GM18951 (cell line): ENCODE data around the gene SLC35D1.
"Not testable (repeated sequence)": the region's sequence is repeated elsewhere in the genome, so short reads cannot be mapped to it uniquely, and the experiment has no call there.

Source experiments
- POLR2A ChIP-seq: IDR thresholded peaks from 4 replicates; pipeline ENCODE4 v1.6.1; 2011; ENCODE audit warnings: mild to moderate bottlenecking; ENCODE audit not compliant: insufficient read length, insufficient read depth; ENCODE audit errors: extremely low read depth
- in situ Hi-C: fragments of 300-500 bp; cut with MboI; formaldehyde crosslinking; loops from one replicate; pipeline ENCODE4 v1.12.0; 2022; ENCODE audit warnings: low sequenced_read_pairs, mixed read lengths, inconsistent platforms; ENCODE audit not compliant: unreplicated experiment

The SLC35D1 gene

GRCh38 chr1:66998972-66999371 is 55.0 kb downstream of the SLC35D1 start:
- in situ Hi-C loops = loop anchor here (25.0 kb wide), 2 partner anchors 237 to 488 kb away; partner anchors contain the start of gene DYNLT5
- no peak for TF ChIP-seq POLR2A

GRCh38 chr1:66996018-66996682 is 57.8 kb downstream of the SLC35D1 start:
- no peak for TF ChIP-seq POLR2A
- in situ Hi-C loops = loop anchor here (25.0 kb wide), 2 partner anchors 234 to 491 kb away; partner anchors contain the start of gene DYNLT5

- in situ Hi-C loops = loop anchor here (25.0 kb wide), 2 partner anchors 231 to 494 kb away; partner anchors contain the start of gene DYNLT5
- TF ChIP-seq POLR2A = no peak
Observed at GRCh38 chr1:66993076-66993475, 60.9 kb downstream of the SLC35D1 start.

- no peak for TF ChIP-seq POLR2A
- in situ Hi-C loops = loop anchor here (25.0 kb wide), 2 partner anchors 224 to 501 kb away; partner anchors contain the start of gene DYNLT5
Observed at GRCh38 chr1:66985835-66986234, 68.1 kb downstream of the SLC35D1 start.

GRCh38 chr1:66984491-66984890 is 69.5 kb downstream of the SLC35D1 start:
- in situ Hi-C loops = loop anchor here (25.0 kb wide), 2 partner anchors 222 to 503 kb away; partner anchors contain the start of gene DYNLT5
- no peak for TF ChIP-seq POLR2A

- no peak for TF ChIP-seq POLR2A
- in situ Hi-C loops = loop anchor here (25.0 kb wide), 2 partner anchors 220 to 505 kb away; partner anchors contain the start of gene DYNLT5
Observed at GRCh38 chr1:66982561-66983260, 71.2 kb downstream of the SLC35D1 start.

- no peak for TF ChIP-seq POLR2A
- in situ Hi-C loops = loop anchor here (25.0 kb wide), 2 partner anchors 219 to 506 kb away; partner anchors contain the start of gene DYNLT5
Observed at GRCh38 chr1:66981679-66982078, 72.3 kb downstream of the SLC35D1 start.

GRCh38 chr1:66980745-66981367 is 73.1 kb downstream of the SLC35D1 start:
- no peak for TF ChIP-seq POLR2A
- in situ Hi-C loops = loop anchor here (25.0 kb wide), 2 partner anchors 219 to 506 kb away; partner anchors contain the start of gene DYNLT5

- in situ Hi-C loops = loop anchor here (25.0 kb wide), 2 partner anchors 217 to 508 kb away; partner anchors contain the start of gene DYNLT5
Observed at GRCh38 chr1:66979621-66980020, 74.3 kb downstream of the SLC35D1 start.

GRCh38 chr1:66978201-66978600 is 75.7 kb downstream of the SLC35D1 start:
- no peak for TF ChIP-seq POLR2A
- in situ Hi-C loops = loop anchor here (25.0 kb wide), 2 partner anchors 216 to 509 kb away; partner anchors contain the start of gene DYNLT5

- no peak for TF ChIP-seq POLR2A
- in situ Hi-C loops = no loop called here
Observed at GRCh38 chr1:66968574-66968973, 85.4 kb downstream of the SLC35D1 start.

GRCh38 chr1:66966188-66966873 is 87.6 kb downstream of the SLC35D1 start:
- in situ Hi-C loops = not testable (repeated sequence)

- in situ Hi-C loops = no loop called here
- TF ChIP-seq POLR2A = no peak
Observed at GRCh38 chr1:66957938-66958337, 96.0 kb downstream of the SLC35D1 start.
